ENCODE data around the gene TRPM2.
A peak's percentile ranks its signal among the peaks of the same experiment; 100 is the strongest.

DNA sequence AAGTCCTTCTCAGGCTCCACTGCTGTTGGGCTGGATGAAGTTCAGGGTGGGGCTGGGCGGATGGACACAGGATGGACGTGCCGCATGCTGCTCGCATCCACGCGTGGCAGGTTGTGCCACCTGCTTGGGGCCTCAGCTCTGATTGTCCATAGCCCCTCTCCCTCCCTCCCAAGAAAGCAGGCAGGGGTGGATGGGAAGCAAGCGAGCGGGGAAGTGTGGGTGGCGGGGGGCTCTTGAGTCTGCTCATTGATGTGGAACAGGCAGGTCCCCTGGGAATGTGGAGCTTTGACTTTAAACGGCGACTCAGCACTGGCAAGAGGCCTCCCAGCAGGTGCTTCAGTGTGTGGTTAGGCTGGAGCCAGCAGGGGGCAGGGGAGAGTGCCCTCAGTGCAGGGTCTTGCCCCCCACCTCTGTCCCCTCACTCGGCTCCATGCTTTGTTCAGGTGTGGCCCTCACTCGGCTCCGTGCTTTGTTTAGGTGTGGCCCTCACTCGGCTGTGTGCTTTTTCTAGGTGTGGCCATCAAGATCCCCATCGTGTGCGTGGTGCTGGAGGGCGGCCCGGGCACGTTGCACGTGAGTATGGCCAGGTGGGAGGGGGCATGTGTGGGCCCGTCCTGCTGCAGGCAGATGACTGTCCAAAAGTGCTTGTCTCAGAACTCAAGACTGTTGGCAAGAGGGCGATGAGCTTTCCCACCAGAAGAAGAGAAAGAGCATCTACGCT lies 23.9 kb downstream of the TRPM2 start:
- TF ChIP-seq, protein P1, sequence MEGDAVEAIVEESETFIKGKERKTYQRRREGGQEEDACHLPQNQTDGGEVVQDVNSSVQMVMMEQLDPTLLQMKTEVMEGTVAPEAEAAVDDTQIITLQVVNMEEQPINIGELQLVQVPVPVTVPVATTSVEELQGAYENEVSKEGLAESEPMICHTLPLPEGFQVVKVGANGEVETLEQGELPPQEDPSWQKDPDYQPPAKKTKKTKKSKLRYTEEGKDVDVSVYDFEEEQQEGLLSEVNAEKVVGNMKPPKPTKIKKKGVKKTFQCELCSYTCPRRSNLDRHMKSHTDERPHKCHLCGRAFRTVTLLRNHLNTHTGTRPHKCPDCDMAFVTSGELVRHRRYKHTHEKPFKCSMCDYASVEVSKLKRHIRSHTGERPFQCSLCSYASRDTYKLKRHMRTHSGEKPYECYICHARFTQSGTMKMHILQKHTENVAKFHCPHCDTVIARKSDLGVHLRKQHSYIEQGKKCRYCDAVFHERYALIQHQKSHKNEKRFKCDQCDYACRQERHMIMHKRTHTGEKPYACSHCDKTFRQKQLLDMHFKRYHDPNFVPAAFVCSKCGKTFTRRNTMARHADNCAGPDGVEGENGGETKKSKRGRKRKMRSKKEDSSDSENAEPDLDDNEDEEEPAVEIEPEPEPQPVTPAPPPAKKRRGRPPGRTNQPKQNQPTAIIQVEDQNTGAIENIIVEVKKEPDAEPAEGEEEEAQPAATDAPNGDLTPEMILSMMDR (IDR thresholded peaks at IDR 0.05) = peak; percentile 43
- no peak for TF ChIP-seq ZFX (IDR thresholded peaks at IDR 0.05; ENCODE audit: borderline replicate concordance)
